DOHH2 (cell line): ENCODE data around the gene RNASE13.

Experiments used
- H3F3A ChIP-seq: fragments of 200-600 bp; sonication (generic), shearing (Covaris generic); 2 replicates; pipeline ENCODE4 v1.6.0; 2016; ENCODE audit warnings: antibody characterized with exemption, mild to moderate bottlenecking; ENCODE audit not compliant: control insufficient read depth, insufficient read depth
- H3K27ac ChIP-seq: fragments of 200-600 bp; sonication (generic); 2 replicates; pipeline ENCODE4 v1.5.1; 2014; ENCODE audit warnings: low read depth, mild to moderate bottlenecking, low read length, moderate library complexity
- H3K27me3 ChIP-seq: fragments of 200-600 bp; sonication (generic); 2 replicates; pipeline ENCODE4 v1.6.1; 2014; ENCODE audit warnings: mild to moderate bottlenecking, low read length, mixed read lengths; ENCODE audit not compliant: control insufficient read depth
- H3K36me3 ChIP-seq: fragments of 200-600 bp; sonication (generic); 2 replicates; pipeline ENCODE4 v1.6.1; 2014; ENCODE audit warnings: mild to moderate bottlenecking, low read length, moderate library complexity, mixed read lengths; ENCODE audit not compliant: control insufficient read depth
- H3K4me1 ChIP-seq: fragments of 200-600 bp; sonication (generic); 2 replicates; pipeline ENCODE4 v1.6.1; 2014; ENCODE audit warnings: mild to moderate bottlenecking, low read length, mixed read lengths; ENCODE audit not compliant: control insufficient read depth
- H3K4me2 ChIP-seq: fragments of 200-600 bp; sonication (generic); 2 replicates; pipeline ENCODE4 v1.6.0; 2014; ENCODE audit warnings: mild to moderate bottlenecking, low read length, moderate library complexity
- H3K4me3 ChIP-seq: fragments of 200-600 bp; sonication (generic); 2 replicates; pipeline ENCODE4 v1.5.1; 2014; ENCODE audit warnings: mild to moderate bottlenecking, low read length, mixed read lengths
- H3K79me2 ChIP-seq: fragments of 200-600 bp; sonication (generic); 2 replicates; pipeline ENCODE4 v1.6.1; 2014; ENCODE audit warnings: mild to moderate bottlenecking, low read length, mixed read lengths; ENCODE audit not compliant: control insufficient read depth
- H3K9me2 ChIP-seq: fragments of 200-600 bp; sonication (generic); replicated peaks from 2 replicates; pipeline ENCODE4 v1.6.1; 2014; ENCODE audit warnings: mild to moderate bottlenecking, low read length, mixed read lengths; ENCODE audit not compliant: control insufficient read depth
- H3K9me3 ChIP-seq: fragments of 200-600 bp; sonication (generic); 2 replicates; pipeline ENCODE4 v1.6.1; 2014; ENCODE audit warnings: antibody characterized with exemption, low read length, mixed read lengths; ENCODE audit not compliant: control insufficient read depth, insufficient read depth
- H4K20me1 ChIP-seq: fragments of 200-600 bp; sonication (generic); 2 replicates; pipeline ENCODE4 v1.6.0; 2014; ENCODE audit warnings: low read depth, mild to moderate bottlenecking, antibody characterized with exemption, low read length, moderate library complexity; ENCODE audit not compliant: control insufficient read depth, insufficient read depth
- EZH2phosphoT487 ChIP-seq: fragments of 200-600 bp; sonication (generic); IDR thresholded peaks from 2 replicates; pipeline ENCODE4 v1.6.1; 2017; ENCODE audit warnings: borderline replicate concordance, mild to moderate bottlenecking, antibody characterized with exemption, low read length, moderate library complexity, mixed read lengths
- TF ChIP-seq, protein P1 (sequence below): fragments of 200-600 bp; sonication (generic); IDR thresholded peaks from one replicate; pipeline ENCODE4 v1.5.1; 2014; ENCODE audit warnings: antibody characterized with exemption, mild to moderate bottlenecking, low read depth, low read length; ENCODE audit not compliant: poor library complexity, severe bottlenecking

RNASE13 gene

DNA sequence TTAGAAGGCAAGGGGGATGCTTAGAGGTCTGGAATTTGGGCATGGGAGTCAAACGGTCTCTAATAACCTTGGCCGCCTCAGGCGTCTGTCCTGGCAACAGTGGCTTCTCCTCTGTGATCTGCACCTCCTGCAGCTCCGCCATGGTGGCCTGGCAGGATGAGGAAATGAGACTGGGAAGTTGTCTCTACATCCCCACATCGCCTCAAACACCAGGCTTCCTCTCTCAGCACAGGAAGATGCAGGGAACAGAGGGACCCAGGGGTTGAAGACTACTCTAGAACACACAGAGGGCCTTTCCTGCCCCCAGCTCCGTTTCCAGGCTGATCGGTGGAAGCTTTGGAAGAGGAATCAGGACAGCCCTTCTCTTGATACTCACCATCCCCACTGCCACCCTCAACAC is 11.4 kb downstream of the RNASE13 start:
- Histone ChIP-seq H3K4me3 (no peak overlapping the region), H3K27ac (no peak overlapping the region), H3K9me3 (no peaks in the 10 kb centered on the region), H3F3A (no peaks in the 10 kb centered on the region), H3K79me2 (no peaks in the 10 kb centered on the region), H3K4me1 (no peaks in the 10 kb centered on the region), H4K20me1 (no peaks in the 10 kb centered on the region), H3K27me3 (peaks cover 47% of the 10 kb centered on the region), H3K4me2 (no peak overlapping the region), H3K36me3 (no peaks in the 10 kb centered on the region), H3K9me2 (no peaks in the 10 kb centered on the region)
- TF ChIP-seq, protein P1, sequence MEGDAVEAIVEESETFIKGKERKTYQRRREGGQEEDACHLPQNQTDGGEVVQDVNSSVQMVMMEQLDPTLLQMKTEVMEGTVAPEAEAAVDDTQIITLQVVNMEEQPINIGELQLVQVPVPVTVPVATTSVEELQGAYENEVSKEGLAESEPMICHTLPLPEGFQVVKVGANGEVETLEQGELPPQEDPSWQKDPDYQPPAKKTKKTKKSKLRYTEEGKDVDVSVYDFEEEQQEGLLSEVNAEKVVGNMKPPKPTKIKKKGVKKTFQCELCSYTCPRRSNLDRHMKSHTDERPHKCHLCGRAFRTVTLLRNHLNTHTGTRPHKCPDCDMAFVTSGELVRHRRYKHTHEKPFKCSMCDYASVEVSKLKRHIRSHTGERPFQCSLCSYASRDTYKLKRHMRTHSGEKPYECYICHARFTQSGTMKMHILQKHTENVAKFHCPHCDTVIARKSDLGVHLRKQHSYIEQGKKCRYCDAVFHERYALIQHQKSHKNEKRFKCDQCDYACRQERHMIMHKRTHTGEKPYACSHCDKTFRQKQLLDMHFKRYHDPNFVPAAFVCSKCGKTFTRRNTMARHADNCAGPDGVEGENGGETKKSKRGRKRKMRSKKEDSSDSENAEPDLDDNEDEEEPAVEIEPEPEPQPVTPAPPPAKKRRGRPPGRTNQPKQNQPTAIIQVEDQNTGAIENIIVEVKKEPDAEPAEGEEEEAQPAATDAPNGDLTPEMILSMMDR, result no peak
- no peak for TF ChIP-seq EZH2phosphoT487

- H3F3A ChIP-seq, result no peaks in the 10 kb centered on the region
- no peaks in the 10 kb centered on the region for H3K79me2 ChIP-seq
- H3K27me3 ChIP-seq, result peaks cover 47% of the 10 kb centered on the region
- H3K9me3 ChIP-seq, result no peaks in the 10 kb centered on the region
- no peak overlapping the region for H3K4me3 ChIP-seq
- H3K9me2 ChIP-seq, result no peaks in the 10 kb centered on the region
- no peaks in the 10 kb centered on the region for H3K4me1 ChIP-seq
- TF ChIP-seq EZH2phosphoT487, result no peak
- TF ChIP-seq, protein P1, result no peak
- no peak overlapping the region for H3K4me2 ChIP-seq
- no peaks in the 10 kb centered on the region for H3K36me3 ChIP-seq
- H4K20me1 ChIP-seq, result no peaks in the 10 kb centered on the region
- H3K27ac ChIP-seq, result no peak overlapping the region
Observed at GRCh38 chr14:21022686-21023085, 11.9 kb downstream of the RNASE13 start.

DNA sequence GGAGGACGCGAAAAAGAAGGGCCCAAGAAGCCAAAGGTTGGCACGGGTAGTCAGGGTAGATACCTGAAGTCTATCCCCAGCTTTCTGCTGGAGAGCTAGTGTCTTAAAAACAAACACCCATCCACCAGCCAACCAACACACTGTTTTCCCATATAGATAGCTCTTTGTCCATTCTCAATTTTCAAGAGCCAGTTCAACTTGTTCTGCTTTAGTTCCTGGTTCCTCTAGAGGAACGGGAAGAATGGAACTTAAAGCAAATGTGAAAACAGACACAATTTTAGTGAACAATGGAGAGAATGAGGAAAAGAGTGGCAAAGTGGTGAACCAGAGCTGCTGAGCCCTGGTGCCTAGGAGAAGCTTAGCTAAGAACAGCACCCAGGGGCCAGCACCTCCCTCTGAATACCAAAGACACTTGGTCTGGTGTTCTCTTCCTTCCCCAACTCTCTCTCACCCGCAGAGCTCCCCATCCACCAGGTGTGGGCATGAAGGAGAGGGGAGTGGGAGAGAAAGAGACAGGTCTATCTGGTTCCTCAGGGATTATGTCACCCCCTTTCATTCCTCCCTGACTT is 13.5 kb downstream of the RNASE13 start:
- Histone ChIP-seq H3K4me3 (no peak overlapping the region), H4K20me1 (no peaks in the 10 kb centered on the region)

More for the DNA sequence above, 13.5 kb downstream of the RNASE13 start:
- Histone ChIP-seq H3K27ac (no peak overlapping the region), H3K4me1 (no peaks in the 10 kb centered on the region), H3K9me2 (no peaks in the 10 kb centered on the region), H3F3A (no peaks in the 10 kb centered on the region), H3K27me3 (peaks cover 44% of the 10 kb centered on the region), H3K79me2 (no peaks in the 10 kb centered on the region), H3K9me3 (no peaks in the 10 kb centered on the region), H3K4me2 (no peak overlapping the region), H3K36me3 (no peaks in the 10 kb centered on the region)
- TF ChIP-seq, protein P1, result no peak
- no peak for TF ChIP-seq EZH2phosphoT487
